Measurements from ENCODE around the gene CHAT. TPM values are rescaled to one million over a fixed set of nuclear protein-coding genes. Genes with fewer than 3 reads are reported as not detected.

CHAT gene
- total RNA-seq, 1 experiment from 2014 or later: not detected

- TF ChIP-seq EZH2 (IDR thresholded peaks at IDR 0.05; ENCODE audit: low read depth) (no peak), CTCF (conservative IDR thresholded peaks at IDR 0.05) (no peak)
- no TSS peak for BruUV-seq (replicated peaks)
- DNase-seq: no peak
- no peak overlapping the region for H3K4me3 ChIP-seq
- CTCF ChIA-PET: no interaction called here
- H3K79me2 ChIP-seq (ENCODE audit: low read depth): no peaks in the 10 kb centered on the region
- intact Hi-C loops (cut with micrococcal nuclease; ENCODE audit: unreplicated experiment): loop anchor here (10.0 kb wide), 1 partner anchor 156 kb away; the partner anchor contains the start of gene OGDHL
- H2AFZ ChIP-seq: no peak overlapping the region
- no peaks in the 10 kb centered on the region for H3F3A ChIP-seq (ENCODE audit: insufficient read depth, low read depth)
- POLR2A ChIA-PET (ENCODE audit: unreplicated experiment): no interaction called here
- no peaks in the 10 kb centered on the region; the same call in 1 of the 2 replicates for H4K20me1 ChIP-seq (ENCODE audit: insufficient read depth)
- H3K4me1 ChIP-seq (replicated peaks; ENCODE audit: insufficient read depth): no peaks in the 10 kb centered on the region
- H3K36me3 ChIP-seq (ENCODE audit: low read depth): no peaks in the 10 kb centered on the region
- no peaks in the 10 kb centered on the region for H3K9me3 ChIP-seq (ENCODE audit: insufficient read depth, low read depth)
- H3K27me3 ChIP-seq (ENCODE audit: insufficient read depth, low read depth): peaks cover 31% of the 10 kb centered on the region
- H3K27ac ChIP-seq: no peak overlapping the region
- H3K9me2 ChIP-seq (ENCODE audit: insufficient read depth): no peaks in the 10 kb centered on the region
- H3K4me2 ChIP-seq: no peak overlapping the region
Measured at GRCh38 chr10:49609006-49609282, 4.9 kb upstream of the CHAT start.

GRCh38 chr10:49609283-49610113 lies 4.3 kb upstream of the CHAT start:
- no peak overlapping the region for H3K4me3 ChIP-seq

GRCh38 chr10:49610114-49610457 lies 3.8 kb upstream of the CHAT start, which contains the start of gene SLC18A3:
Gene SLC18A3, plus strand, starts transcription at chr10:49610310. Its CDS starts 431 bp downstream, at chr10:49610741.
- H3K4me3 ChIP-seq: no peak within 1 kb of the TSS
- no peaks in the 10 kb centered on the region for H3K9me3 ChIP-seq (ENCODE audit: insufficient read depth, low read depth)
- DNase-seq: no peak
- no peak within 1 kb of the TSS for H3K4me2 ChIP-seq
- H3K36me3 ChIP-seq (ENCODE audit: low read depth): no peaks in the 10 kb centered on the region
- H2AFZ ChIP-seq: no peak within 1 kb of the TSS
- CTCF ChIA-PET: no interaction called here
- no peaks in the 10 kb centered on the region for H3K9me2 ChIP-seq (ENCODE audit: insufficient read depth)
- H3K4me1 ChIP-seq (replicated peaks; ENCODE audit: insufficient read depth): no peaks in the 10 kb centered on the region
- H3F3A ChIP-seq (ENCODE audit: insufficient read depth, low read depth): no peaks in the 10 kb centered on the region
- peaks cover 38% of the 10 kb centered on the region for H3K27me3 ChIP-seq (ENCODE audit: insufficient read depth, low read depth)
- no peak for TF ChIP-seq CTCF (conservative IDR thresholded peaks at IDR 0.05)
- no peak for TF ChIP-seq EZH2 (IDR thresholded peaks at IDR 0.05; ENCODE audit: low read depth)
- POLR2A ChIA-PET (ENCODE audit: unreplicated experiment): no interaction called here
- no peak within 1 kb of the TSS for H3K27ac ChIP-seq
- H3K79me2 ChIP-seq (ENCODE audit: low read depth): no peaks in the 10 kb centered on the region
- intact Hi-C loops (cut with micrococcal nuclease; ENCODE audit: unreplicated experiment): no loop called here
- BruUV-seq (replicated peaks): no TSS peak
- H4K20me1 ChIP-seq (ENCODE audit: insufficient read depth): no peaks in the 10 kb centered on the region; the same call in 1 of the 2 replicates

More at GRCh38 chr10:49609283-49610113, 4.3 kb upstream of the CHAT start:
- Histone ChIP-seq H2AFZ (no peak overlapping the region), H3K79me2 (ENCODE audit: low read depth) (no peaks in the 10 kb centered on the region), H3K4me1 (replicated peaks; ENCODE audit: insufficient read depth) (no peaks in the 10 kb centered on the region), H3K4me2 (no peak overlapping the region), H3K27me3 (ENCODE audit: insufficient read depth, low read depth) (peaks cover 34% of the 10 kb centered on the region), H3K36me3 (ENCODE audit: low read depth) (no peaks in the 10 kb centered on the region), H3F3A (ENCODE audit: insufficient read depth, low read depth) (no peaks in the 10 kb centered on the region), H3K27ac (no peak overlapping the region), H3K9me2 (ENCODE audit: insufficient read depth) (no peaks in the 10 kb centered on the region), H4K20me1 (ENCODE audit: insufficient read depth) (no peaks in the 10 kb centered on the region; the same call in 1 of the 2 replicates), H3K9me3 (ENCODE audit: insufficient read depth, low read depth) (no peaks in the 10 kb centered on the region)
- no TSS peak for BruUV-seq (replicated peaks)
- CTCF ChIA-PET: no interaction called here
- no peak for DNase-seq
- POLR2A ChIA-PET (ENCODE audit: unreplicated experiment): no interaction called here
- TF ChIP-seq EZH2 (IDR thresholded peaks at IDR 0.05; ENCODE audit: low read depth) (no peak), CTCF (conservative IDR thresholded peaks at IDR 0.05) (no peak)
- intact Hi-C loops (cut with micrococcal nuclease; ENCODE audit: unreplicated experiment): loop anchor here (10.0 kb wide), 1 partner anchor 155 kb away; the partner anchor contains the start of gene OGDHL
